ENCODE measurements around the gene USP24. TPM values are rescaled to one million over a fixed set of nuclear protein-coding genes. Genes with fewer than 3 reads are reported as not detected.

USP24 gene
- total and polyA plus RNA-seq, 10 of the 15 experiments (the other 5 are each of a cell fraction or from before 2014, with no cell fraction given) = 4.6 to 36.5 (median 25.3) TPM

GRCh38 chr1:55156608-55157007, 58.6 kb downstream of the USP24 start:
- no peak for ATAC-seq

GRCh38 chr1:55156093-55156492, 59.1 kb downstream of the USP24 start:
- Histone ChIP-seq H3K9me3 (replicated peaks; ENCODE audit: control insufficient read depth, insufficient read depth, low read length) (no peaks in the 10 kb centered on the region), H2AFZ (ENCODE audit: control insufficient read depth, low read depth, low read length) (no peak overlapping the region), H3K4me3 (no peak overlapping the region), H3K36me3 (ENCODE audit: control insufficient read depth in 2 of 2, insufficient read depth in 2 of 2, low read length in 1 of 2) (peaks cover 4 to 25% of the 10 kb centered on the region in 2 experiments), H4K20me1 (ENCODE audit: control insufficient read depth, insufficient read depth) (no peaks in the 10 kb centered on the region), H3K27me3 (replicated peaks in 1 of 2; ENCODE audit: control insufficient read depth in 2 of 2, insufficient read depth in 2 of 2, low read length in 1 of 2) (no peaks in the 10 kb centered on the region), H3K4me2 (ENCODE audit: control insufficient read depth, insufficient read depth) (no peak overlapping the region), H3K27ac (ENCODE audit: control insufficient read depth, insufficient read depth) (no peak overlapping the region), H3K79me2 (ENCODE audit: control insufficient read depth, insufficient read depth, low read length) (no peaks in the 10 kb centered on the region), H3K4me1 (ENCODE audit: control insufficient read depth, insufficient read depth, low read length) (peaks cover 9% of the 10 kb centered on the region; the same call in 1 of the 2 replicates), H3K9ac (ENCODE audit: control insufficient read depth, insufficient read depth, low read length) (no peak overlapping the region)
- no peak for DNase-seq (ENCODE audit: low read depth, low spot score)
- SMC1A ChIA-PET (ENCODE audit: uncharacterized antibody, unreplicated experiment) = interaction anchor here (0.9 to 7.2 kb wide), 2 partner anchors 14 to 95 kb away, joined by 3 to 34 read pairs; no protein-coding TSS in a partner anchor
- RAD21 ChIA-PET (ENCODE audit: unreplicated experiment) = no interaction called here
- CTCF ChIA-PET = interaction anchor here (1.2 kb wide), 1 partner anchor 17 kb away, joined by 3 read pairs; no protein-coding TSS in a partner anchor
- intact Hi-C loops (cut with micrococcal nuclease; ENCODE audit: unreplicated experiment) (no loop called here), in situ Hi-C loops (cut with MboI) (no loop called here)
- ATAC-seq = no peak
- FAIRE-seq = peak; percentile 61
- POLR2A ChIA-PET = no interaction called here
- BruUV-seq (replicated peaks) = no TSS peak
- TF ChIP-seq CBFB (IDR thresholded peaks at IDR 0.05; ENCODE audit: low read depth) (no peak), SKIL (IDR thresholded peaks at IDR 0.05; ENCODE audit: low read depth, poor library complexity, severe bottlenecking) (no peak), POLR2AphosphoS2 (IDR thresholded peaks at IDR 0.05; ENCODE audit: low read depth, low read length) (no peak), RAD51 (IDR thresholded peaks at IDR 0.05) (no peak), ZNF24 (IDR thresholded peaks at IDR 0.05) (no peak), PAX8 (IDR thresholded peaks at IDR 0.05) (no peak), NRF1 (conservative IDR thresholded peaks at IDR 0.05; ENCODE audit: low read depth, low read length) (no peak), E2F4 (IDR thresholded peaks at IDR 0.05; ENCODE audit: low read depth, low read length) (no peak), BHLHE40 (IDR thresholded peaks at IDR 0.05; ENCODE audit: borderline replicate concordance in 1 of 2, low read depth in 2 of 2, low read length in 1 of 2) (no peak), JUND (IDR thresholded peaks at IDR 0.05; ENCODE audit: low read depth, low read length) (no peak)
- TF ChIP-seq, protein P1, sequence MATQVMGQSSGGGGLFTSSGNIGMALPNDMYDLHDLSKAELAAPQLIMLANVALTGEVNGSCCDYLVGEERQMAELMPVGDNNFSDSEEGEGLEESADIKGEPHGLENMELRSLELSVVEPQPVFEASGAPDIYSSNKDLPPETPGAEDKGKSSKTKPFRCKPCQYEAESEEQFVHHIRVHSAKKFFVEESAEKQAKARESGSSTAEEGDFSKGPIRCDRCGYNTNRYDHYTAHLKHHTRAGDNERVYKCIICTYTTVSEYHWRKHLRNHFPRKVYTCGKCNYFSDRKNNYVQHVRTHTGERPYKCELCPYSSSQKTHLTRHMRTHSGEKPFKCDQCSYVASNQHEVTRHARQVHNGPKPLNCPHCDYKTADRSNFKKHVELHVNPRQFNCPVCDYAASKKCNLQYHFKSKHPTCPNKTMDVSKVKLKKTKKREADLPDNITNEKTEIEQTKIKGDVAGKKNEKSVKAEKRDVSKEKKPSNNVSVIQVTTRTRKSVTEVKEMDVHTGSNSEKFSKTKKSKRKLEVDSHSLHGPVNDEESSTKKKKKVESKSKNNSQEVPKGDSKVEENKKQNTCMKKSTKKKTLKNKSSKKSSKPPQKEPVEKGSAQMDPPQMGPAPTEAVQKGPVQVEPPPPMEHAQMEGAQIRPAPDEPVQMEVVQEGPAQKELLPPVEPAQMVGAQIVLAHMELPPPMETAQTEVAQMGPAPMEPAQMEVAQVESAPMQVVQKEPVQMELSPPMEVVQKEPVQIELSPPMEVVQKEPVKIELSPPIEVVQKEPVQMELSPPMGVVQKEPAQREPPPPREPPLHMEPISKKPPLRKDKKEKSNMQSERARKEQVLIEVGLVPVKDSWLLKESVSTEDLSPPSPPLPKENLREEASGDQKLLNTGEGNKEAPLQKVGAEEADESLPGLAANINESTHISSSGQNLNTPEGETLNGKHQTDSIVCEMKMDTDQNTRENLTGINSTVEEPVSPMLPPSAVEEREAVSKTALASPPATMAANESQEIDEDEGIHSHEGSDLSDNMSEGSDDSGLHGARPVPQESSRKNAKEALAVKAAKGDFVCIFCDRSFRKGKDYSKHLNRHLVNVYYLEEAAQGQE (IDR thresholded peaks at IDR 0.05; ENCODE audit: low read depth, low read length) = no peak

More at GRCh38 chr1:55156608-55157007, 58.6 kb downstream of the USP24 start:
- no peak overlapping the region for H3K4me3 ChIP-seq
- H3K27ac ChIP-seq (ENCODE audit: control insufficient read depth, insufficient read depth) = no peak overlapping the region
- H3K4me2 ChIP-seq (ENCODE audit: control insufficient read depth, insufficient read depth) = no peak overlapping the region
- H3K4me1 ChIP-seq (ENCODE audit: control insufficient read depth, insufficient read depth, low read length) = peaks cover 3% of the 10 kb centered on the region; the same call in 1 of the 2 replicates
- H3K36me3 ChIP-seq (ENCODE audit: control insufficient read depth in 2 of 2, insufficient read depth in 2 of 2, low read length in 1 of 2) = peaks cover 4 to 25% of the 10 kb centered on the region in 2 experiments
- in situ Hi-C loops (cut with MboI) = no loop called here
- H3K79me2 ChIP-seq (ENCODE audit: control insufficient read depth, insufficient read depth, low read length) = no peaks in the 10 kb centered on the region
- H3K27me3 ChIP-seq (replicated peaks in 1 of 2; ENCODE audit: control insufficient read depth in 2 of 2, insufficient read depth in 2 of 2, low read length in 1 of 2) = no peaks in the 10 kb centered on the region
- no peaks in the 10 kb centered on the region for H3K9me3 ChIP-seq (replicated peaks; ENCODE audit: control insufficient read depth, insufficient read depth, low read length)
- ChIA-PET CTCF (no interaction called here), SMC1A (ENCODE audit: uncharacterized antibody, unreplicated experiment) (no interaction called here), RAD21 (ENCODE audit: unreplicated experiment) (no interaction called here), POLR2A (no interaction called here)
- FAIRE-seq = no peak
- intact Hi-C loops (cut with micrococcal nuclease; ENCODE audit: unreplicated experiment) = no loop called here
- TF ChIP-seq YBX1 (IDR thresholded peaks at IDR 0.05) = no peak
- no TSS peak for BruUV-seq (replicated peaks)
- no peak overlapping the region for H3K9ac ChIP-seq (ENCODE audit: control insufficient read depth, insufficient read depth, low read length)
- no peak overlapping the region for H2AFZ ChIP-seq (ENCODE audit: control insufficient read depth, low read depth, low read length)
- 98% methylated on average over 3 of the region's 3 CpGs for WGBS (ENCODE audit: insufficient coverage, insufficient replicate concordance, low lambda C conversion rate, missing lambda C conversion rate)
- DNase-seq (ENCODE audit: low read depth, low spot score) = no peak
- no peaks in the 10 kb centered on the region for H4K20me1 ChIP-seq (ENCODE audit: control insufficient read depth, insufficient read depth)

All from GM12878 (cell line).